ENCODE measurements around the gene NFATC2IP.
"Not testable (repeated sequence)": the region's sequence is repeated elsewhere in the genome, so short reads cannot be mapped to it uniquely, and the experiment has no call there.

Gene NFATC2IP

DNA sequence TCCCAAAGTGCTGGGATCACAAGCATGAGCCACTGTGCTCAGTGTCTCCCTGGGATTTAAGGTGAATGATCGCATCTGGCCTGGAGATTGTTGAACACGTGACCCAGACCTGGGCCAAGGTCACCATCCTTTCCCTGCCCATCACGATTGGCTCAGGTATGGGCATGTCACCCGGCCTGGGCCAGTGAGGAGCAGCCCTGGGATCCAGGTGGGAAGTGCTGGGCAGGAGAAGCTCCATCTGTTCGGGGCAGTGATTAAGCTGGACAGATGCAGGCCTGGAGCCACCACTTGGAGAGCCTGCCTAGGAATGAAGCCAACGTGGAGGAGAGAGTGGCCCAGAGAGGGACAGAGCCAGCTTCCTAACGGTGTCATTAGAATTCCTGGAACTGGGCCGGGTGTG is 41.0 kb downstream of the NFATC2IP start:
- no peak for DNase-seq (ENCODE audit: low read depth, low spot score)

DNA sequence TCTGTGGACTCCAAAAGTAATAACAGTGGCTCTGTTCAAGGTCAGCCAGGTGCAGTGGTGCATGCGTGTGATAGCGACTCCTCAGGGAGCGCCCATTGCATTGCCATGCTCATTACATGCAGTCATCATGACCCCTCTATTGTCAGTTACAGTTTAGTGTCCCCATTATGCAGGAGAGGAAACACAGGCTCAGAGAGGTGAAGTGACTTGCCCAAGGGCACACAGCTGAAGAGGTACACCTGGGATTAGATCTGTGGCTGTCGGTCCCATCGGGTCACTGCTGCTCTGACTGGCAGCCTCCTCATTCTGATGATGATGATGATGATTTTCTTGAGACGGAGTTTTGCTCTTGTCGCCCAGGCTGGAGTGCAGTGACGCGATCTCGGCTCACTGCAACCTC is 41.8 kb downstream of the NFATC2IP start:
- DNase-seq (ENCODE audit: low read depth, low spot score) = no peak

DNA sequence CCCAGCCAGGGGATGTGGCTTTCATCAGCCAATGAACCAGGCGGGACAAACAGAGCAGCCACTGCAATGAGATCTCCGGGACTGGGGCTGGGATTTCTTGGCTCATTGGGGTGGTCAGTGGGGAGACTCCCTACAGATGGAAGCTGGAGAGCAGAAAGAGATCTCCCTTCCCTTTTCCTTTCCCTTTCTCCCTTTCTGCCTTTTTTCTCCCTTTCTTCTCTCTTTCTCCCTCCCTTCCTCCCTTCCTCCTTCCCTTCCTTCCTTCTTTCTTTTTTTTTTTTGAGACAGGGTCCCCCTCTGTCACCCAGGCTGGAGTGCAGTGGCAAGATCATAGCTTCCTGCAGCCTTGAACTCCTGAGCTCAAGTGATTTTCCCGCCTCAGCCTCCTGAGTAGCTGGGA is 48.1 kb downstream of the NFATC2IP start:
- DNase-seq (ENCODE audit: low read depth, low spot score) = no peak

DNA sequence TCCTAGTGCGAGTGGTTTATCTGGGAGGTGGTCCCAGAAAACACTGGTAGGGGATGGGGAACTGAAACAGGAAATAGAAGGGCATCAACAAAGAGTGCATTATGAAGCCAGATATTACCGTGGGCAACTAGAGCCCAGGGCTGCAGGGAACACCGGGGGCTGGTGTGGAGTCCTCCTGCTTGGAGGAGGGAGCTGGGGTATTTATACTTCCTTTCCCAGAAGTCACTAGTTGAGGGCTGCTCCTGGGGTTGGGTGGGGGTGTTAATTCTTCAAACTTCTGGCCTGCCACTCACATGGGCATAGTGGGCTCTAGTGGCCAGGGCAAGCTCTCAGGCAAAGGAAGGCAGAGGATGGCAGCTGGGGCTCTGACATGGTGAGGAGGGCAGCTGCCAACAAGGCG is 48.8 kb downstream of the NFATC2IP start:
- DNase-seq (ENCODE audit: low read depth, low spot score) = no peak

DNA sequence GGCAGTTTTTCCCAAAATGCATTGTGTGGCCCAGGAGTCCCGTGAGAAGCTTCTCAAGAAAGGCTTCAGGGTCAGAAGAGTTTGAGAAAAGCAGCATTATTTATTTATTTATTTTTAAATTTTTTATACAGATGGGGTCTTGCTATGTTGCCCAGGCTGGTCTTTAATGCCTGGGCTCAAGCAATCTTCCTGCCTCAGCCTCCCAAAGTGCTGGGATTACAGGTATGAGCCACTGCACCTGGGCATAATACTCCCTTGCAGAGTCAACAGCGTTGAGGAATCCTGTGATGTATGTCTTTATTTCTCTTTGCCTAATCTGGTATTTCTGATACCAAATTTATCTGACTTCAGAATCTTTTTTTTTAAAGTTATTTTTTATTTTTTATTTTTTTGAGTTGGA is 49.3 kb downstream of the NFATC2IP start:
- no peak for DNase-seq (ENCODE audit: low read depth, low spot score)

DNA sequence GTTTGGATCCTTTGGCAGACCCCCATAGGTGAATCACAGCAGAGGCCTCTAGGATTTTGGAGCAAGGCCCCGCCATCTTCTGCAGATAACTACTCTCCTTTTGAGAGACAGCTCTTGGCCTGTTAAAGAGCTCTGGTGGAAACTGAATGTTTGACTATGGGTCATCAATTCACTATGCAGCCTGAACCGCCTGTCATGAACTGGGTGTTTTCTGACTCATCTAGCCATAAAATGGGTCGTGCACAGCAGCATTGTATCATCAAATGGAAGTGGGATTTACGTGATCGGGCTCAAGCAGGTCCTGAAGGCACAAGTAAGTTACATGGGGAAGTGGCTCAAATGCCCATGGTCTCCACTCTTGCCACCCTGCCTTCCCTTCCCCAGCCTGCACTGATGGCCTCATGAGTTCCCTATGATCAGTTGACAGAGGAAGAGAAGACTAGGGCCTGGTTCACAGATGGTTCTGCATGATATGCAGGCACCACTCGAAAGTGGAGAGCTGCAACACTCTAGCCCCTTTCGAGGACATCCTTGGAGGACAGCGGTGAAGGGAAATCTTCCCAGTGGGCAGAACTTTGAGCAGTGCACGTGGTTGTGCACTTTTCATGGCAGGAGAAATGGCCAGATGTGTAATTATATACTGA is 53.9 kb downstream of the NFATC2IP start:
- not testable (repeated sequence) for DNase-seq (ENCODE audit: low read depth, low spot score)

DNA sequence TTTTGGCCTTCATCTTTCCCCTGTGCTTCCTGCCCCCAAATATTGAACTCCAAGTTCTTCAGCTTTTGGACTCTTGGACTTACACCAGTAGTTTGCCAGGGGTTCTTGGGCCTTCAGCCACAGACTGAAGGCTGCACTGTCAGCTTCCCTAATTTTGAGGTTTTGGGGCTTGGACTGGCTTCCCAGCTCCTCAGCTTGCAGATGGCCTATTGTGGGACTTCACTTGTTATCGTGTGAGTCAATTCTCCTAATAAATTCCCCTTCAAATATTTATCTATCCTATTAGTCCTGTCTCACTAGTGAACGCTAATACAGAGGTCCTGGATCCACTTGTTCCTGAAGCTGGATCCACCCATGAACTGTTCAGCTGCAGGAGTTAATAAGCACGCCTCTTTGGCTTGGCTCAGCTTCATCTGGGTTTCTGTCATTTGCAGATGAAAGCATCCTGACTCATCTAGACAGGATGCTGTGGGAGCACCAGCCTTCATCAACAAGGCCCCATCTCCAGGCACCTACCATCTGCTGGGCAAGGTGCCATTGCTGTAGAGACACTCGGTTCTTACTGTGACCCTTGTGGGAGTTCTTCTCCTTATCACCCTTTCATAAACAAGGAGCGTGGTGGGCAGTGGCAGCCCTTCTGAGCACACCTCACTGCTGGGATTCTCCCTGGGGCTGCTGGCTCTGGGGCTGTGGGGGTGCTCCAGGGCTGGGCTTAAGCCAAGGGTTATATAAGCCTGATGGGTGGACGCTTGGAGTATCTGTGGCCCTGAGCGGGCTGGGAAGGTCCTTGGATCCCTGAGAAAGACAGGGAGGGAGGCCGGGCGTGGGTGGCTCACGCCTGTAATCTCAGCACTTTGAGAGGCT is 57.2 kb downstream of the NFATC2IP start:
- peak; percentile 52 for DNase-seq (ENCODE audit: low read depth, low spot score)

DNA sequence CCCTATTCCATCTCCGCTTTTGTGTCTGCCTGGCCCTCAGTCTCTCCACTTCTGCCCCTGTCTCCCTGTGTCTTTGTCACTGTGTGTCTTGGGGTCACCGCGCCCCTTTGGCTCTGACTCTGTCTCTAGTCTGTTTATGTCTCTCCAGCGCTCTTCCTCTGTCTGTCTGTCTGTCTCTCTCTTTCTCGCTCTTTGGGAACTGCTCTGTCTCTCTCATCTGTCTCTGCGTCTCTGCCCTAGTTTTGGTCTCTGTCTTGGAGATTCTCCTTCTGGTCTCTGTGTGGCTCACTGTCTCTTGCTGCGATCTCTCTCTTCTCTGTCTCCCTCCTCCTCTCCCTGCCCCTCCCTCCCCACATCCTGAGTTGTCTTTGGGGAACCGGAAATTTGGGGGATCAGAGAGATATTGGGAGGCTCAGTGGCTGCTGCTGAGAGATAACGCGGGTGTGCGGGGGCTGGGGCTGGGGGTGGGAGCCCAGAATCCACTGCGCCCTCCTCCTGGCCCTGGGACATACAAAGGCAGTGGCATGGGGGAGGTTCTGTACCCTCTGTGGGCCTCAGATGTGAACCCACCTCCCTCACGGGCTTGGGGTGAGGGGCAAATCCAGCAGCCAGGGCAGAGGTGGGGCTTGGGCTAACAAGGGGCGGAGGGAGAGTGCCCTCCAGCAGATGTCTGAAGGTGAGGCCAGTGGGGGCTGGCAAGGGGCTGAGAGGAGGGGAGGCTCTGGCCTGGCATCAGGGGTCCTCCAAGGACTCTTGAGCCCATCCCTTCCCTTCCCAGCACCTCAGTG is 58.5 kb downstream of the NFATC2IP start:
- no peak for DNase-seq (ENCODE audit: low read depth, low spot score)

DNA sequence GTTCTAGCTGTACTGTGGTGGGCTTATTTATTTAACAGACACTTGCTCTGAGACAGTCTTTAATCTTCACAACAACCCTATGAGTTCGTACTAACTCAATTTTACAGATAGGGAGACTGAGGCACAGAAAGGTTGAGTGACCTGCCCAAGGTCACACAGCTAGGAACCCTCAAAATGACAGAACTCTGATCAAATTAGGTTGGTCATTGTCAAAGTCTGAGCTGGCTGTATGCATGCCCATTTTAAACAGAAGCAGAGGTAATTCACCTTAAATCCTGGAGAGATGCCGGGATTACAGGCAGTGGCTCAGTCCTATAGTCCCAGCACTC is 59.1 kb downstream of the NFATC2IP start:
- DNase-seq (ENCODE audit: low read depth, low spot score) = no peak

DNA sequence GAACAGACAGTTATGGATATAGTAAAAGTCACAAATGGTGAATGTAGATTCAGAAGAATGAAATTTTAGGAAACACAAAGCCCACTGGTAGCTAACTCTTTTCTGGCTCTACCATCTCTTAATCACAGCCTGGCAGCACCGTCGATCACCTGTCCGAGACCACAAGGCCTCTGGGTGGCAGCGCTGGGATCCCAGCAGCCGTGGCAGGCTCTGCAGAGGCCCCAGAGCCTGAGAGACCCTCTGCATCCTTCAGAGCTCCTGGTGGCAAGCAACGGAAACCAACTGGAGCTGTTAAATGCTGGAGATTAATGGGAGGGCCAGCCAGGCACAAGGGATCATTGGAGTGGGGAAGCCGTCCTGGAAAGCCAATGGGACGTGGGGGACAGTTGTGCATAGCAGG is 60.4 kb downstream of the NFATC2IP start:
- DNase-seq (ENCODE audit: low read depth, low spot score) = no peak

DNA sequence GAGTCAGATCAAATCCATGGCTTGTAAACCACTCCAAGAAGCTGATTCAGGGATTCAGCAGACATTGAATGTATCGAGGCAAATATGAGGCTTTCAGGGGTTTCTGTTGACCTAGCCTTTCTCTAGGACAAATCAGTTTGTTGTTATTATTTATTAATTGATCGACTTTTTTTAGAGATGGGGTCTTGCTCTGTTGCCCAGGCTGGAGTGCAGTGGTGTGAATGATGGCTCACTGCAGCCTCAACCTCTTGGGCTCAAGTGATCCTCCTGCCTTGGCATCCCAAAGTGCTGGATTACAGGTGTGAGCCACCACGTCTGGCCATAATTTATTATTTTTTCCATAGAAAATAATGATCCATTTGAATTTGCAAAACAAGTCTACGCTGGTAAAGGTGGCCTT is 61.1 kb downstream of the NFATC2IP start:
- no peak for DNase-seq (ENCODE audit: low read depth, low spot score)

DNA sequence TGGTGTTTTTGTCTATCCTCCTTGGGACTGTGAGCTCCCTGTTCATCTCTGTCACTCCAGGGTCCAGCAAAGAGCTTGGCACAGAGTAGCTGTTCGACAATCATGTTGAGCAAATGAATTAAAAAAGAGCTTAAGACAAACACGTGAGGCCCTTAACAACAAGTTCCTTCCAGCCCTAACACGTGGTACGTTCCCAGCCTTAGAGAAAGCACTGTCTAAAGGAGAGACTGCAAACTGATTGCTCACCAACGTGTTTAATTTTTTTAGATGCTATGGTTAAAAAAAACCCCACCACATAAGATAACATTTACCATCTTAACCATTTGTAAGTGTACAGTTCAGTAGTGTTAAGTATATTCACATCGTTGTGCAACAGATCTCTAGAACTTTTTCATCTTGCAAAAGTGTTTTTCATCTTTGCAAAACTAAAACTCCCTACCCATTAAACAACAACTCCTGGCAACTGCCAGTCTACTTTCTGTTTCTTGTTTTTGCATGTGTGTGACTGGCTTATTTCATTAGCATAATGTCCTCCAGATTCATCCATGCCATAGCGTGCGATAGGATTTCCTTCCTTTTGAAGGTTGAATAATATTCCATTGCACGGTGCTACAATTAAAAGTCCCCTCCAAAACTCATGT is 62.3 kb downstream of the NFATC2IP start:
- DNase-seq (ENCODE audit: low read depth, low spot score) = no peak

DNA sequence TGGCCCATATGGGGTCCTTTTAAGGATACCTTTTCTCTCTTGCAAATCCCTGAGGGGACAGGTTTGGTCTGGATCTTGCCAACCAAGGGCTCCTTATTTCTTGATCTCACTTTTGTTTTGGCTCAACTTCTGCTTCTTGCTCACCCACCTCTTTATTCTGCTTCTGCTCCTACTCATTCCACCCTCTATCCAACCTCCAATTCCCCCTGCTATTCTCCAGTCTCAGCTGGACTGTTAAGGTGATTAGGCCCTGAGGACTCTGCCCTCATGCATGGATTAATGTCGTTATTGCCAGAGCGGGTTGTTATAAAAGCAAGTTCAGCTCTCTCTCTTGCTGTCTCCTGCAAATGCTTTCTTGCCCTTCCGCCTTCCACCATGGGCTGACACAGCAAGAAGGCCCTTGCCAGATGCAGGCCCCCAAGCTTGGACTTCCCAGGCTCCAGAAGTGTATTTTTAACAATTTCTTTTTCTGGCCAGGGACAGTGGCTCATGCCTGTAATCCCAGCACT is 63.9 kb downstream of the NFATC2IP start:
- no peak for DNase-seq (ENCODE audit: low read depth, low spot score)

Measured in activated naive CD8-positive, alpha-beta T cell treated with anti-CD3 and anti-CD28 coated beads, Interleukin-2, amount 50 U/mL, for 16 hours (primary cell).